Measurements from ENCODE around the gene CRYBA1.
"Not testable (repeated sequence)": the region's sequence is repeated elsewhere in the genome, so short reads cannot be mapped to it uniquely, and the experiment has no call there.

Gene CRYBA1

GRCh38 chr17:29219378-29220047 lies 27.1 kb upstream of the CRYBA1 start:
- no peaks in the 10 kb centered on the region for H3K36me3 Mint-ChIP-seq
- no peak overlapping the region for H3K27ac Mint-ChIP-seq
- H3K9me3 Mint-ChIP-seq, result no peaks in the 10 kb centered on the region
- no peak overlapping the region for H3K4me3 Mint-ChIP-seq
- peak; percentile 84 for ATAC-seq
- peaks cover 6% of the 10 kb centered on the region for H3K4me1 Mint-ChIP-seq
- peak; percentile 63 to 86 for DNase-seq (ENCODE audit: low spot score in 2 of 2)

- not testable (repeated sequence) for DNase-seq (ENCODE audit: low spot score in 2 of 2); H3K36me3 Mint-ChIP-seq; H3K27ac Mint-ChIP-seq; ATAC-seq; H3K4me3 Mint-ChIP-seq; H3K9me3 Mint-ChIP-seq
- peaks cover 12% of the 10 kb centered on the region for H3K4me1 Mint-ChIP-seq
Observed at GRCh38 chr17:29221338-29221737, 25.3 kb upstream of the CRYBA1 start.

- H3K27ac Mint-ChIP-seq, result no peak overlapping the region
- no peak overlapping the region for H3K4me3 Mint-ChIP-seq
- ATAC-seq, result no peak
- no peak for DNase-seq (ENCODE audit: low spot score in 2 of 2)
- H3K9me3 Mint-ChIP-seq, result no peaks in the 10 kb centered on the region
- no peaks in the 10 kb centered on the region for H3K36me3 Mint-ChIP-seq
- H3K4me1 Mint-ChIP-seq, result peaks cover 6% of the 10 kb centered on the region
Observed at GRCh38 chr17:29225396-29225795, 21.3 kb upstream of the CRYBA1 start.

GRCh38 chr17:29233301-29233700 lies 13.4 kb upstream of the CRYBA1 start:
- DNase-seq (ENCODE audit: low spot score in 2 of 2) (no peak), ATAC-seq (no peak)
- H3K4me3 Mint-ChIP-seq, result no peak overlapping the region
- H3K36me3 Mint-ChIP-seq, result no peaks in the 10 kb centered on the region
- no peaks in the 10 kb centered on the region for H3K4me1 Mint-ChIP-seq
- H3K9me3 Mint-ChIP-seq, result no peaks in the 10 kb centered on the region
- H3K27ac Mint-ChIP-seq, result no peak overlapping the region

- not testable (repeated sequence) for H3K9me3 Mint-ChIP-seq; H3K27ac Mint-ChIP-seq; ATAC-seq; H3K36me3 Mint-ChIP-seq; H3K4me3 Mint-ChIP-seq; DNase-seq (ENCODE audit: low spot score in 2 of 2); H3K4me1 Mint-ChIP-seq
Observed at GRCh38 chr17:29234972-29235371, 11.7 kb upstream of the CRYBA1 start.

GRCh38 chr17:29235904-29236303 lies 10.8 kb upstream of the CRYBA1 start:
- Mint-ChIP-seq H3K27ac (no peak overlapping the region), H3K36me3 (no peaks in the 10 kb centered on the region), H3K4me1 (peaks cover 7% of the 10 kb centered on the region), H3K9me3 (no peaks in the 10 kb centered on the region), H3K4me3 (no peak overlapping the region)
- ATAC-seq, result no peak
- DNase-seq (ENCODE audit: low spot score in 2 of 2), result no peak

- Mint-ChIP-seq H3K4me1 (peaks cover 10% of the 10 kb centered on the region), H3K36me3 (no peaks in the 10 kb centered on the region), H3K9me3 (no peaks in the 10 kb centered on the region), H3K27ac (no peak overlapping the region), H3K4me3 (no peak overlapping the region)
- no peak for ATAC-seq
- DNase-seq (ENCODE audit: low spot score in 2 of 2), result no peak
Observed at GRCh38 chr17:29237476-29238132, 9.1 kb upstream of the CRYBA1 start.

- peaks cover 10% of the 10 kb centered on the region for H3K4me1 Mint-ChIP-seq
- no peak overlapping the region for H3K4me3 Mint-ChIP-seq
- H3K27ac Mint-ChIP-seq, result peak overlapping the region; percentile 60
- no peaks in the 10 kb centered on the region for H3K9me3 Mint-ChIP-seq
- no peak for DNase-seq (ENCODE audit: low spot score in 2 of 2)
- no peak for ATAC-seq
- H3K36me3 Mint-ChIP-seq, result no peaks in the 10 kb centered on the region
Observed at GRCh38 chr17:29238133-29238850, 8.4 kb upstream of the CRYBA1 start.

- ATAC-seq, result no peak
Observed at GRCh38 chr17:29240477-29240876, 6.2 kb upstream of the CRYBA1 start.

GRCh38 chr17:29240968-29241963 lies 5.4 kb upstream of the CRYBA1 start:
- ATAC-seq, result peak; percentile 99
- Mint-ChIP-seq H3K27ac (no peak overlapping the region), H3K4me1 (peaks cover 10% of the 10 kb centered on the region)

More at GRCh38 chr17:29240477-29240876, 6.2 kb upstream of the CRYBA1 start:
- no peak overlapping the region for H3K4me3 Mint-ChIP-seq
- DNase-seq (ENCODE audit: low spot score in 2 of 2), result no peak
- H3K36me3 Mint-ChIP-seq, result no peaks in the 10 kb centered on the region
- no peak overlapping the region for H3K27ac Mint-ChIP-seq
- H3K9me3 Mint-ChIP-seq, result no peaks in the 10 kb centered on the region
- peaks cover 10% of the 10 kb centered on the region for H3K4me1 Mint-ChIP-seq

GRCh38 chr17:29242051-29242450 lies 4.6 kb upstream of the CRYBA1 start:
- Mint-ChIP-seq H3K4me1 (peaks cover 10% of the 10 kb centered on the region), H3K4me3 (no peak overlapping the region), H3K36me3 (no peaks in the 10 kb centered on the region), H3K9me3 (no peaks in the 10 kb centered on the region), H3K27ac (no peak overlapping the region)
- ATAC-seq (no peak), DNase-seq (ENCODE audit: low spot score in 2 of 2) (no peak)

More at GRCh38 chr17:29240968-29241963, 5.4 kb upstream of the CRYBA1 start:
- no peak overlapping the region for H3K4me3 Mint-ChIP-seq
- H3K36me3 Mint-ChIP-seq, result no peaks in the 10 kb centered on the region
- peak in 1 of 2 donors; percentile 56 for DNase-seq (ENCODE audit: low spot score in 2 of 2)
- H3K9me3 Mint-ChIP-seq, result no peaks in the 10 kb centered on the region

- H3K9me3 Mint-ChIP-seq, result no peaks in the 10 kb centered on the region
- no peaks in the 10 kb centered on the region for H3K36me3 Mint-ChIP-seq
- peaks cover 10% of the 10 kb centered on the region for H3K4me1 Mint-ChIP-seq
- no peak overlapping the region for H3K27ac Mint-ChIP-seq
- ATAC-seq, result no peak
- no peak overlapping the region for H3K4me3 Mint-ChIP-seq
- DNase-seq (ENCODE audit: low spot score in 2 of 2), result no peak
Observed at GRCh38 chr17:29242790-29243189, 3.9 kb upstream of the CRYBA1 start.

- no peak for ATAC-seq
- Mint-ChIP-seq H3K4me1 (peaks cover 10% of the 10 kb centered on the region), H3K4me3 (no peak overlapping the region), H3K9me3 (no peaks in the 10 kb centered on the region), H3K27ac (no peak overlapping the region), H3K36me3 (no peaks in the 10 kb centered on the region)
- DNase-seq (ENCODE audit: low spot score in 2 of 2), result no peak
Observed at GRCh38 chr17:29243792-29244191, 2.9 kb upstream of the CRYBA1 start.

GRCh38 chr17:29245401-29245800 lies 1.3 kb upstream of the CRYBA1 start:
- no peaks in the 10 kb centered on the region for H3K9me3 Mint-ChIP-seq
- H3K4me1 Mint-ChIP-seq, result peaks cover 8% of the 10 kb centered on the region
- H3K4me3 Mint-ChIP-seq, result no peak overlapping the region
- H3K27ac Mint-ChIP-seq, result no peak overlapping the region
- H3K36me3 Mint-ChIP-seq, result no peaks in the 10 kb centered on the region
- no peak for ATAC-seq
- no peak for DNase-seq (ENCODE audit: low spot score in 2 of 2)

GRCh38 chr17:29247219-29247618 lies 560 bp downstream of the CRYBA1 start:
- H3K27ac Mint-ChIP-seq, result no peak overlapping the region

More at GRCh38 chr17:29247219-29247618, 560 bp downstream of the CRYBA1 start:
- no peaks in the 10 kb centered on the region for H3K36me3 Mint-ChIP-seq
- DNase-seq (ENCODE audit: low spot score in 2 of 2) (no peak), ATAC-seq (no peak)
- H3K4me3 Mint-ChIP-seq, result no peak overlapping the region
- H3K4me1 Mint-ChIP-seq, result no peaks in the 10 kb centered on the region
- no peaks in the 10 kb centered on the region for H3K9me3 Mint-ChIP-seq

Measured in stimulated activated effector memory CD8-positive, alpha-beta T cell treated with anti-CD3 and anti-CD28 coated beads, Interleukin-12 subunit alpha, Interleukin-12 subunit beta, amount 100 ng/mL, for 72 hours (primary cell).